Measurements from ENCODE around the gene RNF167. TPM values are rescaled to one million over a fixed set of nuclear protein-coding genes. Genes with fewer than 3 reads are reported as not detected.
A peak's percentile ranks its signal among the peaks of the same experiment; 100 is the strongest.

RNF167 gene
- total RNA-seq, 1 experiment from 2014 or later, result 105 TPM

- Histone ChIP-seq H3K9me3 (ENCODE audit: control insufficient read depth in 1 of 2, insufficient read depth in 1 of 2, low read depth in 1 of 2, low read length in 2 of 2) (no peaks in the 10 kb centered on the region), H3K4me3 (replicated peaks in 1 of 2; ENCODE audit: low read depth in 1 of 2, low read length in 2 of 2) (no peak overlapping the region), H3K36me3 (ENCODE audit: control insufficient read depth in 1 of 2, insufficient read depth in 2 of 2, low read length in 2 of 2) (peaks cover 0 to 4% of the 10 kb centered on the region in 2 experiments; a peak in 2 of 4 replicates), H3K4me1 (ENCODE audit: control insufficient read depth in 1 of 2, insufficient read depth in 2 of 2, low read length in 2 of 2) (peaks cover 4 to 5% of the 10 kb centered on the region in 2 experiments; a peak in 2 of 4 replicates), H2AFZ (ENCODE audit: low read depth, low read length, poor library complexity, severe bottlenecking) (no peak overlapping the region), H3K79me2 (ENCODE audit: insufficient read depth, low read length) (peaks cover 7% of the 10 kb centered on the region; the same call in 1 of the 2 replicates), H3K27me3 (ENCODE audit: insufficient read depth, low read length) (no peaks in the 10 kb centered on the region), H3K9me2 (ENCODE audit: insufficient read depth) (no peaks in the 10 kb centered on the region), H3K9ac (ENCODE audit: low read length) (no peak overlapping the region), H3K27ac (ENCODE audit: low read depth, low read length) (peak overlapping the region; percentile 26; the same call in 1 of the 2 replicates), H4K20me1 (ENCODE audit: insufficient read depth) (no peaks in the 10 kb centered on the region), H3K4me2 (ENCODE audit: low read length) (no peak overlapping the region)
- no peak for TF ChIP-seq ZNF274 (IDR thresholded peaks at IDR 0.05; ENCODE audit: low read depth, low read length)
- no peak for TF ChIP-seq SRF (IDR thresholded peaks at IDR 0.05; ENCODE audit: low read depth)
- no peak for TF ChIP-seq JUND (IDR thresholded peaks at IDR 0.05)
- no peak for TF ChIP-seq SIN3A (IDR thresholded peaks at IDR 0.05; ENCODE audit: low read depth)
- TF ChIP-seq MAX (IDR thresholded peaks at IDR 0.05), result no peak
- no peak for TF ChIP-seq ZFX (IDR thresholded peaks at IDR 0.05)
- no peak for TF ChIP-seq ELF1 (IDR thresholded peaks at IDR 0.05; ENCODE audit: borderline replicate concordance, low read depth)
- TF ChIP-seq ATF3 (IDR thresholded peaks at IDR 0.05), result no peak
- TF ChIP-seq RAD21 (IDR thresholded peaks at IDR 0.05; ENCODE audit: low read depth), result no peak
- no peak for TF ChIP-seq SP1 (IDR thresholded peaks at IDR 0.05; ENCODE audit: low read depth)
- no peak for TF ChIP-seq CBX3 (IDR thresholded peaks at IDR 0.05; ENCODE audit: low read depth)
- no peak for TF ChIP-seq EZH2phosphoT487 (IDR thresholded peaks at IDR 0.05; ENCODE audit: borderline replicate concordance)
- no peak for DNase-seq (ENCODE audit: low read depth, low spot score)
- no TSS peak for BruUV-seq (replicated peaks)
- POLR2A ChIA-PET, result no interaction called here
- ATAC-seq, result no peak
- intact Hi-C loops (cut with micrococcal nuclease), result no loop called here
- RAD21 ChIA-PET (ENCODE audit: low non-redundant PET in 1 of 2, low total read pairs in 2 of 2, uncharacterized antibody in 2 of 2, unreplicated experiment in 2 of 2), result no interaction called here
- CTCF ChIA-PET, result no interaction called here
Observed at GRCh38 chr17:4960279-4960922, 20.3 kb downstream of the RNF167 start.
